ENCODE measurements around the gene MRGPRF.
"Not testable (repeated sequence)": the region's sequence is repeated elsewhere in the genome, so short reads cannot be mapped to it uniquely, and the experiment has no call there.

MRGPRF gene

DNA sequence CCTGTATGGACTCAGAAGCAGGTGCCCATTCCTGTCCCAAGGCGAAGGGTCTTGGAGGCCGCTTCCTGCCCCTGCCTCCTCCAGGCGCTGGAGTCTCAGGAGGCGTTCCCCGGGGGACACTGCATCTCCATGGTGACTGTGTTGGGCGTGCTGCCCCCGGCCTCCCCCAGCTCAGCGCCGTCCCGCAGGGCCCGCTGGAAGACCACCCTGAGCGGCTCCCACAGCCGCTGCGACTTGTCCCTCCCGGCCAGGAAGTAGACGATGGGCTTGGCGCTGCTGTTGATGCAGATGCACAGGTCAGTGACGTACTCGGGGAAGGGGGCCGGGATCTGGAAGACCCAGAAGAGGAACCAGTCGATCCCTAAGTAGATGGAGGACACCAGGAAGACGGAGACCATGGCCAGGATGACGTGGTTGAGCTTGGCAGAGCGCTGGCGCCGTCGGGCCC, 7.8 kb downstream of the MRGPRF start:
- peak in 4 of 10 donors; percentile 15 to 60 (median 28) for DNase-seq
- intact Hi-C loops (cut with DNase I) = no loop called here

DNA sequence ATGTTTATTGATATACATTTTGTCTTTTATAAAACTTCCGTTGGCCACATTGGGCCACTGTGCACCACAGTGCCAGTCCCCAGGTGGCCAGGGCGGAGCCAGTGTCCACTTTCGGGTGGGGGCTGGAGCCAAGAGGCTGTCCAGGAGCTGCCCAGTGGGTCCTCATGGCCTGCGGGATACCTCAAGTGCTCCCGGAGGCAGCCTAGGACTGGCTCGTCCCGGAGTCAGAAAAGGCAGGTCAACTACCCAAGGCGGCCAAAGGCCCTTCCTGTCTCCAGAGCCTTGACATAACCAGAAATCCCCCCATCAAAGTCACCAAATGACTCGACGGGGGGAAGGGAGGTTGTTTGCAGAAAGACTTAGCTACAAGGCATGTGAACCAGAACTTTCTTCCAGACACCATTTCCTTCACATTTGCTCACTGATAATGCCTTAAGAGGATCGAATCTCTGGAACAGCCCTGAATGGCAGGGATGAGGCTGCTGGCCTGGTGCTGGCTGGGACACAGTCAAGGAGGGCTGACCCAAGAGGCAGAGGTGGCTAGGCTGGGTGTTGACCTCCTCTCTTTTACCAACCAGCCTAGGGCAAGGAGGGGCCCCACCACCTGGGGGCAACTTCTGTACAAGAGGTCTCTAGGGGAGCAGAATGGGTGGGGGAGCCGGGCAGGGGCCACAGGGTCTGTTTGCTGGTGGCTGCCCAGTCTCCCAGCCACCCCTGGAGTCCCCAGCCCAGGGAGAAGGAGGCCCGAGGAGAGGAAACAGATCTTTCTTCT, 8.4 kb downstream of the MRGPRF start:
- intact Hi-C loops (cut with DNase I) = no loop called here
- peak in 4 of 10 donors; percentile 24 to 67 (median 50) for DNase-seq

DNA sequence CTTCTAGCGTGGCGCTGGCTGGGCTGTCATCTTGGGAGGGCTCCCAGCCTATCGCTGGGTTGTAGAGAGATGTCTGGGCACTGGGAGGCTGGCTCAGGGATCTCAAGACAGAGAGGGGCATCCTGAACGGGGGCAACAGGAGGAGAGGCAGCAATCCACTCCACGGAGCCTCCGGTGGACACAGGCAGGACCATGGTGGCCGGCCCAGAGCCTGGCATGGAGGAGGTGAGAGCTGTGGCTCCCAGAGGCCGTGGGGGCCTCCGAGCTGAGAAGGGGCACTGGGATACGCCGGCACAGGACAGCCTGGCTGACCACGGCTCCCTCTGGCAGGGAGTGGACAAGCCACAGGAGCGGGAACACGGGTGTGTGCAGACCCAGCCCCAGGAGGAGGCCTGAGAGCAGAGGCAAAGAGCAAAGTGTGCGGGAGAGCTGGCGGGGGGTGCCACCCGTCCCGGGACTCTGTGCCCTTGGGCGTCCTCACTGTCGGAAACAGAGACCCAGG, 9.1 kb downstream of the MRGPRF start:
- peak in 4 of 10 donors; percentile 13 to 82 (median 42) for DNase-seq
- intact Hi-C loops (cut with DNase I) = no loop called here

GRCh38 chr11:69003301-69003865, 9.7 kb downstream of the MRGPRF start:
- intact Hi-C loops (cut with DNase I) = no loop called here
- DNase-seq = peak in 4 of 10 donors; percentile 14 to 76 (median 32)

DNA sequence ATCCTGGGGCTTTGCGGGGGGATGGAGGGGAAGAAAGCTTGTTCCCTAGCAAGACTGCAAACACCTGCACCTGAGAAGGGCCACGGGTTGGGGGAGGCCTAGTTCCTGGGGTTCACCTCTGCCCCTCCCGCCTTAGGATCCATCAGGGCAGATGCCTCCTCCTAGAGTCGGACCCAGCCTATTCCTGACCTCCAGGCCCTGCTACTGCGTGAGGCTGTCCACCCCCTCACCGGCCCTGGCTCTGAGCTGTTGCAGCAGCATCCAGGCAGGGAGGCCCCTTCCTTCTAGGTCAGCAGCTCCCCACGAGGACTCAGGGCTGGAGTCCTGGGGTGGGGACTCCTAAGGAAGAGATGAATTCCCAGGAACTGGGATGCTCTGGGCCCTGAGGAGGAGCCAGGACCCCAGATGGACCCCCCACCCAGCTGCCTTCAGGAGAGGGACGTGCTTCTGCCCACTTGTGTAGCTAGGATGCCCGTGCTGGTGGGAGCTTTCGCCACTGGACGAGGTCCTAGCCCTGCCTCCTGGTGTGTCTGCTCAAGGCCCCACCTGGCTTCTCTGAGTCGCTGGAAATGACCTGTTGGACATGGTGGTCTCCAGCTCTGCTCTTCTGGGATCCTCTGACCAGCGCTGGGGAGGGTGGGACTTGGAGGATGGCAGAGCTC, 10.3 kb downstream of the MRGPRF start:
- intact Hi-C loops (cut with DNase I) = no loop called here

DNA sequence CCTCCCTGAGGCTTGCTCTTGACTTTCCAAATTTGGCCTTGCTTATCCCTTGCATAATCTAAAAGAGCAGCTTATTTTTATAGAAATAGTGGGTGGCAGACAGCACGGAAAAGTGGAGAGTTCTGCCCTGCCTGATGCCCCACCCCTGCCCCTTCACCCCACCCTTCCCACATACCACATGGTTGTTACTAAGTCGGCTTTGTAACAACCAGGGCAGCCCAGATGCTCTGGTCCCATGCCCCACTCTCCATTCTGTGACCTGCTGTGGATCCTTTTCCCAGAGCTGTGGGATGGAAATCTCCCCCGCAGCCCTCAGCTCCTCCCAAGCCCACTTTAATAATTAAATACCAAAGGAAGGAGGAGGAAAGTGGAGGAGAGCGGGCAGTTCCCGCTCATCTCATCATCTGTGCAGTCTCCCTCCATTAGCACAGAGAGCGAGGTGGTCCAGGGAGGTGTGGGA, 10.9 kb downstream of the MRGPRF start:
- intact Hi-C loops (cut with DNase I) = no loop called here
- peak in 3 of 10 donors; percentile 3 to 46 (median 41) for DNase-seq

More for the DNA sequence above, 10.3 kb downstream of the MRGPRF start:
- DNase-seq = peak in 4 of 10 donors; percentile 6 to 78 (median 72)

- peak in 4 of 10 donors; percentile 21 to 75 (median 50) for DNase-seq
- intact Hi-C loops (cut with DNase I) = no loop called here
Observed at GRCh38 chr11:69001243-69002081, 11.6 kb downstream of the MRGPRF start.

GRCh38 chr11:69000831-69001242, 12.2 kb downstream of the MRGPRF start:
- DNase-seq = peak in 4 of 10 donors; percentile 9 to 53 (median 35)
- intact Hi-C loops (cut with DNase I) = no loop called here

GRCh38 chr11:69000391-69000790, 12.7 kb downstream of the MRGPRF start:
- peak in 4 of 10 donors; percentile 7 to 42 (median 16) for DNase-seq
- intact Hi-C loops (cut with DNase I) = no loop called here

- intact Hi-C loops (cut with DNase I) = not testable (repeated sequence)
- peak in 4 of 10 donors; percentile 16 to 45 (median 27) for DNase-seq
Observed at GRCh38 chr11:68999748-69000355, 13.2 kb downstream of the MRGPRF start.

DNA sequence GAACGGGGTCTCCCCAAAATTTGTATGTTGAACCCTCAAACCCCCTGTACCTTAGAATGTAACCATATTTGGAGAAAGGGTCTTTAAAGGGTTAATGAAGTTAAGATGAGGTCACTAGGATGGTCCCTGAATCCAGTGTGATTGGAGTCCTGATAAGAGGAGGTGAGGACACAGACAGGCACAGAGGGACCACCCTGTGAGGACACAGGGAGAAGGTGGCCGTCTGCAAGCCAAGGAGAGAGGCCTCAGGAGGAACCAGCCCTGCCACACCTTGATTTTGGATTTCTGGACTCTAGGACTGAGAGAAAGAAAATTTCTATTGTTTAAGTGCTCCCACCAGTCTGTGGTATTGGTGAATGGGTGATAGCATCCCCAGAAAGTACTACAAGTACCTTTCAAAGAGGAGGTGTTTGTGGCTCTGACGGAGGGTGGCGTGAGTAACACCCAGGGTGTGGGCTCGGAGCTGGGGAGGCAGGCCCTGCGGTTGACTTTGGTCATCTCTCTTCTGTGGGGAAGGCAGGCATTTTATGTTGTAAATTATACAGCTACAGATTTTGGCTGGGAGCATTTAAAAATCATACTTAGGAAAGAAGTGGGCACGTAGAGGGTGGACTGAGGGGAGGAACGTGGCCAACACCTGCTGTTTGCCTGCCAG, 13.8 kb downstream of the MRGPRF start:
- intact Hi-C loops (cut with DNase I) = no loop called here
- peak in 3 of 10 donors; percentile 19 to 45 (median 28) for DNase-seq

DNA sequence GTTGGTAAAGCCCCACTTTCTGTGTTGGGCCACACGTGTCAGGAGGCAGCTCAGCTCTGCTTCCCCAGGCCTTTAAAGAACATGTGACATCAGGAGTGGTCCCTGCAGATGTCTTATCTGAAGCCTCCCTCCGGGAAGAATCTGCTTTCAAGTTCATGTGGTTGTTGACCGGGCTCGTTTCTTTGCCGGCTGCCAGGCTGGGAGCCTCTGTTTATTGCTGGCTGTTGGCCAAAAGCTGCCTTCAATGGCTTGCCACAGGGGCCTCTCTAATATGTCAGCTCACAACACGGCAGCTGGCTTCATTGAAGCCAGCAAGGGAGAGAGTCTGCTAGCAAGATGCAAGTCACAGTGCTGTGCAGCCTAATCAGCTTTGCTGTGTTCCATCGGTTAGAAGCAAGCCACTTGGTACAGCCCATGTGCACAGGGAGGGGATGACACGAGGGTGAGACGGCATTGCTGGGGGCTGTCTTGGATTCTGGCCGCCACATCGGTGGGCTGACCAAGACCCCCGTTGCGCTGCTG, 14.6 kb downstream of the MRGPRF start:
- intact Hi-C loops (cut with DNase I) = no loop called here
- peak in 5 of 10 donors; percentile 28 to 79 (median 63) for DNase-seq

GRCh38 chr11:68997995-68998348, 15.1 kb downstream of the MRGPRF start:
- intact Hi-C loops (cut with DNase I) = no loop called here

GRCh38 chr11:68997124-68997994, 15.7 kb downstream of the MRGPRF start:
- peak in 3 of 10 donors; percentile 53 to 64 (median 58) for DNase-seq
- intact Hi-C loops (cut with DNase I) = no loop called here

More at GRCh38 chr11:68997995-68998348, 15.1 kb downstream of the MRGPRF start:
- peak in 1 of 10 donors; percentile 4 for DNase-seq

DNA sequence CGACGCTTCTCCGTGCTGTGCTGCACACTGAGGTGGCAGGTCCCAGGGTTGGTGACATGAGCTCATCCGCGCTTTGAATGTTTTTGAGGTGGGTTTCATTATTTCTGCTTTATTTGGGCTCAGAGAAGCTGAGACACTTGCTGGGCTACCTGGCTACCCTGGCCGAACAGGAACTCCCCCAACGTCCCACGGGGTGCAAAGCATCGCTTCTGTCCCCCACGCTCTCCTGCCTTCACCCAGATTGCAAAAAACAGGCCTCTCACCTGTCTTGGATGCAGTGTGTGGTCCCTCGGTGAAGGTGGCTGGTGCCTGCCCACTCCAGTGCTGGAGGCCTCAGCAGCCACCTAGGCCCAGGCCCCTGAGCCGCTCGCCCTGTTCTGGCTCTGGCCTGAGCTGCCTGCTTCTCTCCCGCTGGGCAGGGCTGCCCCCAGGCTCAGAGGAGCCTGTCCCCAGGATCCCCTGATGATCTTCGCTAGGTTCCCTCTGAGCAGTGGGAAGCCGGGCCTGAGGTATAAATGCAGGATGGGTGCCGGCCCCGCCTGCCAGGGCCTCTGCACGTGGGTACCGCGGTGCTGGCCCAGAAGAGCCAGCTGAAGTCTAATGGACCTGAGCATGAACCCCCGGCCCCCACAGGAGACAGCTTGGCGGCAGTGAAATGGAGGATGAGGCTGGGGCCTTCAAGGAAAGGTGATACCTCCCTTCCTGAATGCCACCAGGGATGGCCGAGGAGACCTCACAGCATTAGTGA, 16.5 kb downstream of the MRGPRF start:
- intact Hi-C loops (cut with DNase I) = no loop called here
- peak in 2 of 10 donors; percentile 43 to 77 for DNase-seq

DNA sequence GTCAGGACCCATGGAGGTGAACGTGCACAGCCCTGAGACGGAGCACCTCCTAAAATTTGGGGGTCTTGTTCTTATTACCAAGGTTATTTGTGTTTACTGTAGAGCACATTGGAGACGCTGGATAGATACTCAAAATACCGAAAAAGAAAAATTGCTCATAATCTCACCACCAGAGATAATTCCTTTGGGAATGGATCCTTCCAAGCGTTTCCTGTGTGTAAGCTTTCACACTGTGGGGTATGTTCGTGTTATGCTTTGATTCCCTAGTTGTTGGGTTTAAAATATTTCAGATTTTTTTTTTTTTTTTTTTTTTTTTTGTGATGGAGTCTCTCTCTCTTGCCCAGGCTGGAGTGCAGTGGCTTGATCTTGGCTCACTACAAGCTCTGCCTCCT, 18.2 kb downstream of the MRGPRF start:
- intact Hi-C loops (cut with DNase I) = no loop called here

More for the DNA sequence above, 18.2 kb downstream of the MRGPRF start:
- no peak for DNase-seq
